ENCODE measurements around the gene USP25.

Gene USP25

GRCh38 chr21:15742052-15742670, 12.4 kb downstream of the USP25 start:
- DNase-seq (ENCODE audit: low read depth) = no peak

GRCh38 chr21:15742694-15743093, 12.9 kb downstream of the USP25 start:
- DNase-seq (ENCODE audit: low read depth) = no peak
- TF ChIP-seq MAX (IDR thresholded peaks at IDR 0.05; ENCODE audit: low read depth, low read length) (no peak), CTCF (IDR thresholded peaks at IDR 0.05; ENCODE audit: low read depth, low read length) (no peak), POLR2A (IDR thresholded peaks at IDR 0.05; ENCODE audit: extremely low read depth, insufficient read length) (no peak), MYC (IDR thresholded peaks at IDR 0.05; ENCODE audit: low read depth, low read length) (no peak)
- no peak overlapping the region for H3K4me3 ChIP-seq (ENCODE audit: low read depth, low read length)

More at GRCh38 chr21:15742052-15742670, 12.4 kb downstream of the USP25 start:
- no peak overlapping the region for H3K4me3 ChIP-seq (ENCODE audit: low read depth, low read length)
- TF ChIP-seq MAX (IDR thresholded peaks at IDR 0.05; ENCODE audit: low read depth, low read length) (no peak), CTCF (IDR thresholded peaks at IDR 0.05; ENCODE audit: low read depth, low read length) (no peak), MYC (IDR thresholded peaks at IDR 0.05; ENCODE audit: low read depth, low read length) (no peak), POLR2A (IDR thresholded peaks at IDR 0.05; ENCODE audit: extremely low read depth, insufficient read length) (no peak)

- DNase-seq (ENCODE audit: low read depth) = no peak
- no peak for TF ChIP-seq MAX (IDR thresholded peaks at IDR 0.05; ENCODE audit: low read depth, low read length)
- no peak for TF ChIP-seq POLR2A (IDR thresholded peaks at IDR 0.05; ENCODE audit: extremely low read depth, insufficient read length)
- no peak for TF ChIP-seq CTCF (IDR thresholded peaks at IDR 0.05; ENCODE audit: low read depth, low read length)
- TF ChIP-seq MYC (IDR thresholded peaks at IDR 0.05; ENCODE audit: low read depth, low read length) = no peak
- no peak overlapping the region for H3K4me3 ChIP-seq (ENCODE audit: low read depth, low read length)
Observed at GRCh38 chr21:15743593-15743992, 13.8 kb downstream of the USP25 start.

- no peak for DNase-seq (ENCODE audit: low read depth)
- H3K4me3 ChIP-seq (ENCODE audit: low read depth, low read length) = no peak overlapping the region
- TF ChIP-seq POLR2A (IDR thresholded peaks at IDR 0.05; ENCODE audit: extremely low read depth, insufficient read length) = no peak
- no peak for TF ChIP-seq MYC (IDR thresholded peaks at IDR 0.05; ENCODE audit: low read depth, low read length)
- no peak for TF ChIP-seq CTCF (IDR thresholded peaks at IDR 0.05; ENCODE audit: low read depth, low read length)
- TF ChIP-seq MAX (IDR thresholded peaks at IDR 0.05; ENCODE audit: low read depth, low read length) = no peak
Observed at GRCh38 chr21:15744926-15745325, 15.1 kb downstream of the USP25 start.

GRCh38 chr21:15748586-15748985, 18.8 kb downstream of the USP25 start:
- DNase-seq (ENCODE audit: low read depth) = no peak
- H3K4me3 ChIP-seq (ENCODE audit: low read depth, low read length) = no peak overlapping the region
- TF ChIP-seq CTCF (IDR thresholded peaks at IDR 0.05; ENCODE audit: low read depth, low read length) (no peak), POLR2A (IDR thresholded peaks at IDR 0.05; ENCODE audit: extremely low read depth, insufficient read length) (no peak), MAX (IDR thresholded peaks at IDR 0.05; ENCODE audit: low read depth, low read length) (no peak), MYC (IDR thresholded peaks at IDR 0.05; ENCODE audit: low read depth, low read length) (no peak)
